ENCODE results near the gene RRM2.

RRM2 gene

DNA sequence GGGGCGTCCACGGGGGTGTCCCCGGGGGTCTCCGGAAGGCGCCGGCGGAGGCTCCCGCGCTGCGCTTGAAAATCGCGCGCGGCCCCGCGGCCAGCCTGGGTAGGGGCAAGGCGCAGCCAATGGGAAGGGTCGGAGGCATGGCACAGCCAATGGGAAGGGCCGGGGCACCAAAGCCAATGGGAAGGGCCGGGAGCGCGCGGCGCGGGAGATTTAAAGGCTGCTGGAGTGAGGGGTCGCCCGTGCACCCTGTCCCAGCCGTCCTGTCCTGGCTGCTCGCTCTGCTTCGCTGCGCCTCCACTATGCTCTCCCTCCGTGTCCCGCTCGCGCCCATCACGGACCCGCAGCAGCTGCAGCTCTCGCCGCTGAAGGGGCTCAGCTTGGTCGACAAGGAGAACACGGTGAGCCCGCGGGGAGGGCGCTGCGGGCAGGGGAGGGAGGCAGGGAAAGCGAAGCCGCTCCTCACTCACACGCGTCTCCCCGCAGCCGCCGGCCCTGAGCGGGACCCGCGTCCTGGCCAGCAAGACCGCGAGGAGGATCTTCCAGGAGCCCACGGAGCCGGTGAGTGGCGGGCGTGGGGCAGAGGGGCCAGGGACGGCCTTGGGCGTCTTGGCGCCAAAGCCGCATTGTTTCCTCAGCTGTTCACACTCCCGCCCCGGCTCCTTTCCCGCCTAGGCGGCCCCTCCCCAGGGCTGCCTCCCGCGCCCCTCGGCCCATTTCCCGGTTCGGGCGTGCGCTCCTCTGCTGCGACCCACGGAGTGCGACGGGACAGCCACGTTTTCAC lies at the start of gene RRM2:
Gene RRM2 (plus strand): TSS at position 240 of the 781 bp plus-strand sequence. CDS start 60 bp downstream, at position 300.
- peak; percentile 90 for DNase-seq

DNA sequence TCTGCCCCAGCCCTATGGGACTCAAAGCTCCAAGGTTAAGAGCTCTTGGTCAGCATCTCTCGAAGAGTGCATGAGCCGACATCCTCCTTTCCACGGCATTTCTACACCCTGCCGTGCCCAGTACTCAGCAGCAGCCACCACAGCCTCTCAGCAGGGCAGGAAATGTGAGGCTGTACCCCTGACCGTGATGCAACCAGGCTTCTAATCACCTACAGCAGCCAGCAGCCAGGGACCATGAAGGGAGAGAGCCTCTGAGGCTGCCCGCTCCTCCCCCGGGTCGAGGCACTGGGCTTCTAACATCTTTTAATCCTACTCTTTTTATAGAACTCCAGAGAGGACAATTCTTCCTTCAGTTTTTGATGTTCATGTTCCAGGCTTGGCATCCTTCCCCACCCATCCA lies 48.8 kb upstream of the RRM2 start:
- no peak for DNase-seq

DNA sequence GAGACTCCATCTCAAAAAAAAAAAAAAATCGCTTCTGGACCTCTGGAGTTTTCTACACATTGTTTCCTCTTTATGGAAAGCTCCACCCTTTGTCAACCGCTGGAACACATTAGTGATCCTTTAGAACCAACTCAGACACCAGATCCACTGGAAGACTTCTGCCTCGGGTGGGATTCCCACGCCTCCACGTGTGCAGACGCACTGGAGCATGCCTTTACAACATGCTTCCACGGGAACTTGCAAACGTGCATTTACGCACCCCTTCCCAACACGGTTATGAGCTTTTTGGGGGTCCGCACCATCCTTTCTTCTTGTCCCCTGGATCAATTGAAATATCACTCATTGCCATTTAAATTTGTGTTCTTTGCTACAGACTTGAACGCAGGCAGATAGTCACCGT lies 47.4 kb upstream of the RRM2 start:
- no peak for DNase-seq

DNA sequence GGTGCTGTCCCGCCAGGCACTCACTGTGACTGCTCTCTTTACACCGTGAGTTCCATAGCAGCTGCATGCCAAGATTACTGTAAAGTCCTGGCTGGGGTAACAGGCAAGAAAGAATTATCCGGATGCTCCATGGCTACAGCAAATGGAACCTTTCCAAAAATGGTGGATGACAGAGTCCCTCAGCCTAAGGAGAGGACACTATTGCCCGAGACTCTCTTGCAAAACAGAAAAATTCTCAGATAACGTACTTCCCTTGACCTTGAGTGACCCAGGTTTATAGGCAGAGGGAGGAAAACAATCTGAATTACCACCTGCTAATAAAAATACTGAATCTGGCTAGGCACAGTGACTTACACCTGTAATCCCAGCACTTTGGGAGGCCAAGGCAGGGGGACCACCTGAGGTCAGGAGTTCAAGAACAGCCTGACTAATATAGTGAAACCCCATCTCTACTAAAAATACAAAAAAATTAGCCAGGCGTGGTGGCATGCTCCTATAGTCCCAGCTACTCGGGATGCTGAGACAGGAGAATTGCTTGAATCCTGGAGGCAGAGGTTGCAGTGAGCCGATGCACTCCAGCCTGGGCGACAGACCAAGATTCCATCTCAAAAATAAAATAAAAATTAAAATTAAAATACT lies 46.8 kb upstream of the RRM2 start:
- DNase-seq = no peak

DNA sequence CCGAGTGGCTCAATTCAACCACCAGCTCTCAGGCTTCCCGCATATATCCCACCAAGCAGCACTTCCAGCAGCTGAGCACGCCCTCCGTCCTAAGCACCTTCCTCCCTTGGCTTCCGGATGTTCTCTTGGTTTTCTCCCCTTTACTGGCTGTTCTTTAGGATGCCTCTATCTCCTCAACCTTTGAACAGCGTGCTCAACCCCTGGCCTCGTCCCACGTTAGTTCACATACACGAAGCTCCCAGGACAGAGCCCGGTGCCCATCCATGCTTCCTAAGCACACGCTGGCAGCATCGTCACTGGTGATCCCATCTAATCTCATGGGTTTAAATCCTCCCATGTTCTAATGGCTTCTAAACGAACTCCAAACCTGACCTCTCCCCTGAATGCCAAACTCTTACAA lies 46.0 kb upstream of the RRM2 start:
- DNase-seq = no peak

DNA sequence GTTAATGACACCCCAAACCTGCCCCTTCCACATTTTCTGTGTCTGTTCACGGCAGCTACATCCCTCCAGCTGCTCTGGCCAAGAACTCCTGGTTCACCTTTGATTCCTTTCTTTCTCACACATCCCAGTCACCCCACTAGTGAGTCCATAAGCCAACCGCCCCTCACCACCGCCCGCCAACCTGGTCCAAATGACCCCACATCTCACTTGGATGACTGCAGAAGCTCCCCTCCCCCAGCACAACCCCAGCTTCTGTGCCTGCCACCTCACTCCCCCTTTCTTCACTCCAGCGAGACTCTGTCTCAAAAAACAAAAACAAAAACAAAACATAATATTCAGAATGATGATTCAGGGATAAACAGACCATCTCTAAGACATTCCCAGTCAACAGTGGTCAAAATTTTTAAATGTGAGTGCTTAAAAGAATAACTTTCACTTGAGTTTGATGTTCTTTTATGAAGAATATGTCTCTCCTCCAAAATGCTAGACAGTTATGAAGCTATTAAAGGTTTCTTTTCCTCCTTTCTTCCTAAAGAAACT lies 45.5 kb upstream of the RRM2 start:
- no peak for DNase-seq

DNA sequence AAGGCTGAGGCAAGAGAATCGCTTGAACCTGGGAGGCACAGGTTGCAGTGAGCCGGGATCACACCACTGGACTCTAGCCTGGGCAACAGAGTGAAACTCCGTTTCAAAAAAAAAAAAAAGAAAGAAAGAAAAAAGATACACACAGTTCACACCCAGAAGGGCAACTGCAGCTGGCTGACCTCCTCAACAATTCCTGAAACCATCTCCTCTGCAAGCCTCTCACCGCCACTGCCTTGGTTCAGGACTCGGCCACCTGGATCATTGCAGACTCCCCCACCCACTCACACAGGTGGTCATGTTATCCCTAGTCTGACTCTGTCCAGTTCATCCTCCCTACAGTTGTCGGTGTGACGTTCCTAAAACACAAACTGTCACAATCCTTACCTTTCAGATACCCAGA lies 44.5 kb upstream of the RRM2 start:
- no peak for DNase-seq

DNA sequence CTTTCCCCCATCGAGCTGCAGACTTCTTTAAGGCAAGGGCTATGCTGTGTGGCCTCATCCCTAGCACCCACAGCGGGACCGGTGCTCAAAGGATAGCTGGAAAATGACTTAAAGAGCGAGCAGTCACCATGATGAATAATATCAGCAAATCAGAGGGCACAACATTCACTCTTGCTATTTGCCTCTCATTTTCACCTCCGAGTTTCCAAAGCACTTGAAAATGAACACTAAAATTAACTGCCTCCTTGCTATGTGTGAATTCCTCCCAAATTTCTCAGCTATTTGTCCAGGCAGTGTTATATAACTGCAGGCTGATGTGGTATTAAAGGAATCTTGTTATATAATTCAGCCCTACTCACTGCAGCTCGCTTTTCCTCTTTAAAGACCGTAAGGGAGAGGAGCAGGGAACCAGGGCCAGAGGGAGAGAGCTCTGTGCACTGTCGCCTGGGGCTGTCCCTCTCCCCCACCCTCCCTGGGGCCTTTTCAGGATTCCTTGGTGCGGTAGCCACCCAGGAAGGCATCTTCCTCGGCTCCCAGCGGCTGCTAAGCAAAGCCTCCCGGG lies 43.8 kb upstream of the RRM2 start:
- DNase-seq = no peak

DNA sequence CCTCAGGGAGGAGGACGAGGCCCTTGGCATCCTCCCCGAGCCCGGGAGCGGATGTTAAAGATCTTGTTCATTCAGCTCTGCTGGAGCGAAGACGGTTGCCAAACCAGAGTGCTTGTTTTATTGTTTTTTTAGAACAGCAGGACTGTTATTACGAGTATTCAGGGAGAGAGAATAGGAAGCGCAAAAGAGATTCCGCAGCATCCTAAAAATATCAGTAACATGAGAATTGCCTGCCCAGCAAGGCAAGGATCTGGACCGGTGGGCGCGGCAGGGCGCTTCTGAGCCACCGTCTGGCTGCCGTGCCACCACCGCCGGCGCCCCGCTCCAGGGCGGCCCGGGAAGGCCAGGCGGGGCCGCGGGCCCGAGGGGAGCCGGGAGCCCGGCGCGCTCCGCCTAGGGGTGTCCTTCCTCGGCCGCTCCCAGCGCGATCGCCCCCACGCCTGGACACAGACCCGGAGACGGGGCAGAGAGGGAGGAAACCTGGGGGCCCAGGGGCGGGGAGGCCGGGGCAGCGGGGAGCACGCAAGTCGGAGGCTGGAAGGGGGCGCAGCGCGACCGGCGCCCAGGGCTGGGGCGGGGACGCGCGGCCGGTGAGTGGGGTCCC lies 43.2 kb upstream of the RRM2 start:
- DNase-seq = peak; percentile 56

DNA sequence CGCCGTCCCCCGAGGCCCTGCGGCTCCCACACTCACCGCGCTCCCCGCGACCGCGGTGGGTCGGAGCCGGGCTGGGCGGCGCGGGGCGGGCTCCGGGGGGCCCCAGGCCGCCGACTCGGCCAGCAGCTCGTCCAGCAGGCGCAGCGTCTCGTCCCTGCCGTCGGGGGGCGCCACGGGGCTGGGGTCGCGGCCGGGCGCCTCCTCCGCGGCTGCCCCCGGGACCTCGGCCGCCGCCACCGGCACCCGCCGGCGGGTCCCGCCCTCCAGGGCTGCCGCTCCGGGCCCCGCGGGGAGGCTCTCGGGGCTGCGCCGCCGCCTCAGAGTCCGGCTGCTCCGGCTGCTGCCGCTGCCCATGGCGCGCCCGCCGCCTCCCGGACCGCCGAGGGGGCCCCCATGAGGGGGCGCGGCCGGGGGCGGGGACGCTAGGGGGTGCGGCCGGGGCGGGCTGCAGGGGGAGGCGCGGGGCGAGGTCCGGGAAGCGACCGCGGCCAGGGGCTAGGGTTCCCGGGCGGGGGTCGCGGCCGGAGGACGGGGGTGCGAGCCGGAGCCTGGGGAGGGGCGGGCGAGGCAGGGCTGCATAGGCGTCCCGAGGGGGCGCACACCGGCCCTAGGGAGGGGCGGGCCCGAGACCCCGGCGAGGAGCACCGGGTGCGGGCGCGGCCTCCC lies 42.5 kb upstream of the RRM2 start, which contains the start of gene CYS1:
Gene CYS1 (minus strand): TSS at position 542 of the 666 bp plus-strand sequence. CDS start 188 bp downstream, at position 354.
- DNase-seq = no peak

DNA sequence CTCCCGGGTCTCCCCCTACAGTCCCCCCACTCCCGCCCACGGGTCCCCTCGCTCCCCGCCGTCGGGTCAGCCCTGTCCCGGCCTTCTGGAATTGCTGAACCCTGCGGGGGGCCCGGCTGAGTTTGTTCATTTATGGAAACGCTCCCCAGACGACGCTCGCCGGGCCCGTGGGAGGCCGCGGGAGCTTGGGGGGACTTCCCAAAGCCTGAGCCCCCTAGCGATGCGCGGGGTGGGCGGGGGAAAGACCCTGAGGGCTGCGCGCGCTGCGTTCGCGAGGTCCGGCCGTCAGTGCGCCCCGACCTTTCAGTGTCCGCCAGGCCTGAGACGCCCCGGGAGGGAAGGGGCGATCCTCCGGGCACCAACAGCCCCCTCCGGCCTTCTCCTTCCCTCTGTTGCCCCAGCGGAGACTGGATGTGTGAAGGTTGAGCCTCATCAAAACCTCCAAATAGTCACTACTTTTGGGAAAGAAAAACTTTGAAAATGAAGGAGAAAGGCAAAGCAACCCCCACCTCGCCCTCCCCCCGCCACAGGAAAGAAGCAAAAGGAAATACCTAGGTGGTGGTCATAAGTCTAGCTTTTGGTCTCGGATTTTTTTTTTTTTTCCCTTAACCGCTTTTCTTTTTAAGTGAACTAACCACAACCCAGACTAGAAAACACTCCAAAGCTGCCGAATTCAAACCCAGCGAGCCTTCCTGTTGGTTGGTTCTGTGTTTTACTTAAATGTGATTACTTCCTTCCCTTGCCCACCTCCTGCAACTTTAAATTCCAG lies 41.8 kb upstream of the RRM2 start:
- DNase-seq = no peak

DNA sequence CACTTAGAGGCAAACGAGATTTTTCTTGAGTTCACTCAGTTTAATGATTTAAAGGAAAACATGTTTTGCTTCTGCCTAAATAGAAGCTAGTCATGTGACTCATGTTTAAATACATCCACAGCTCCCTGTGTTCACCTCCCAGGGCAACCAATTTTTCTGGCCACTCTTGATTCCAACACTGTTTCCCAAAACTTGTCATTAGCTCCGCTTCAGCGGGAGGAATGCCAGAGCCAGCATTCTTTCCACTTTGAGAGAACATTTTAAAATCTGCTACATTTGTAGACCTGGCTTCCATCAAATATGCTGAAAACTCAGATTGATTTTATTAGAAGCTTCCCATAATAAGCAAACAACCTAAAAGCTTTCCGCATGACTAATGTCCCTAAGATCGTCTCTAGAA lies 39.5 kb upstream of the RRM2 start:
- no peak for DNase-seq

DNA sequence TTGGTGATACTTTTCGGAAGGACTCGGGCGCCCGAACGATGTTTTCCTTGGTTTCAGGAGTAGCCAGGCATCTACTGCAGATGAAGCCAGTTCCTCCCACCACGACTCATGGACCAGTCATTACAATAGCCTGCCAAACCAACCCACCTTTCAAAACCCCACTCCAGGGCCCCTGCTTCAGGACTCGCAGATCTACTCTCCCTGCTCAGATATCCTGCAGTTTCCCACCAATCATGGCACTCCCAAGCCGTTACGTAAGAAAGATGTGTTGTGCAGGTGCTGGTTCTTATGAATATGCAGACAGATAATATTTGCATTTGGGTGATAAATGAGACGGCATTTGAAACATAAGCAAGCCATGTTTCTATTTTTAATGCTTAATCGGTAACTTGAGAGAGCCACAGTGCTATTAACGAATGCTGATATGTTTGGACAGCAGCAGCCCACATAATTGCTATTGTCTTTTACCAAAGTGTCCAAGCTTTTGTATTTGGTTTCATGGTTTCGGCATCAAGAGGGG lies 38.8 kb upstream of the RRM2 start:
- peak; percentile 38 for DNase-seq

DNA sequence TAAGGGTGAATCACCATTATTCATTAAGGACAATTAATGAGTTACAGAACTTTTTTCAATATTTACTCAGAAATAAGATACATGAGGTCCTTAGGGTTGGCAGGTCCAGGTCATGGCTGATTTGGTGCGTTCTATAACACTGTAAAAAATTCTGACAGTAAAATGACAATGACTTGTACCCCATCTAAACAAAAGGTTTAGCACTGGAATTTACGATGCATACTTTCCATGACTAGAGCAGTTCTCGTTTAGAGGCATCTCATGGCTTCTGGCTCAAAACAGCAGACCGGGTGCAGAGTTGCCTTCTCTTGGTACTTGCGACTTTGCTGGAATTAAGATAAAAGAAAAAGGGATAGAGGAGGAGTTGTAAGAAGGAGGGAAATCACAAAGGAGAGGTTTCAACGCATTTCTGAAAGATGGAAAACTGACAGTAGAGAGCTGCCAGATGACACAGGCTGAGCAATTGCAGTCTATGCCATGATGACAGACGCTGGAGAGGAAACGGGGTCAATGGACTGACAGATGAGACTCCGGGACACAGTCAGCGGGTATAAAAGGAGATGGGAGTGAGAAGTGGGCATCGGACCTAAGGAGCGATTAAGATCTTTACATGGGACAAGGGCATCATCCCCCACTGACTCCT lies 38.2 kb upstream of the RRM2 start:
- DNase-seq = no peak

DNA sequence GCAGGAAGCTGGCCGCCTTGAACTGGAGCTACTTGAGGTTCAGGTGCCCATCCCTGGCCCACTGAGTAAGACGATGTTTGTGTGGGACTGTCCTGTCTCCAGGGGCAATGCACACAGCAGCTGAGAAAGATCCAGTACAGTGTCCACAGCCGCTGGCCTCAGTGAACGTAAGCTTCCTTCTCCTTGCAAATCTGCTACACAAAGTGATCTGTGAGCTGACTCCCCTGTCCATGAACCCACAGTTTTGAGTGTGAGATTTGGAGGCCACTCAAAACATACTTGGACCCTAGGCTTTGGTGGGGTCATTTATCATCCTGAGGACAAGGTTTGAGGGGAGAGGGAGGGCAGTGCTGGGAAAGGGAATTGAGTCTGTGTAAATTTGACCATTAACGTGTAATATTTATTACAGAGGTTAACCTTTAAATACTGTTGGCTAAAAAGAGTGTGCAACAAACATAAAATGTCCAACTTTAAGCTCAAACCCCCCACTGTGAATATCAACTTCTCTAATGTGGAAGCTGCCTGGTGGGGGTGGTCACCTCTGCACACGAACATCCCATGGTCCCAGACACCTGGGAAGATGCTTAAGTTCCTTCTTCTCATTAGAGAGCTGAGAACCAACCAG lies 37.4 kb upstream of the RRM2 start:
- no peak for DNase-seq

DNA sequence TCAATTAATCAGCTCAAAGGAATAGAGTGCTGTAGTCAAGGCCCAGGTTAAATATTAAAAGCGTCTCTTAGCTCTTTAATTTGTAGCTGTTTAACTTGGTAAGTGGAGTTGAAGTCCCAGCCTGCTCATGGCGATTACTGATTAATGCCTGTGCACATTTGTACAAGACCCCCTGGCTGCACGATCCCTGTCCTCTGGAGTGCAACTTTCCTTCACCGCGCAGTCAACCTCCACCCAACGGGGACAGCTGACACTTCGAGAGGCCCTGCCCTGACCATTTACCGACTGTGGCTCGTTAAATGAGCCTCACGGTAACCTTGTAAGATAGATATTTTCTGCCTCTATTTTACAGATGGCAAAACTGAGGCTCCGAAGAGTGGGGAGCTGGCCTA lies 36.9 kb upstream of the RRM2 start:
- no peak for DNase-seq

DNA sequence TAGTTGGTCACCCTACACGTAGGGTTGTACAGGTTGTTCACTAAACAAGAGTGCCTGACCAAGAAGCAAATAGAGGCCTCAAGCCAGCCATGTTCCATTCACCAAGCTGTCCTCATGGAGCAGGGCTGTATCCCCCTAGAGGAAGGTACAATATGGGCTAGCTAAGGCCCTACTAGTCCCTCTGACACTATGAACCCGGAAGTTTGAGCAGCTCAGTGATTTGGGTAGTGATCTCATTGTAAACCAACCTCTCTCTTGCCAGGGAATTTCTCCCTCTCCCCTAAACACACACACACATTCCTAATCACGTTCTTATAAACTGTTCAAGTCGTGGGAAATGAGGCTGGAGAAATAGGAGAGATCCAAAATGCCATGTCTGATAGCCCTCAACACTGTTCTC lies 35.6 kb upstream of the RRM2 start:
- no peak for DNase-seq

DNA sequence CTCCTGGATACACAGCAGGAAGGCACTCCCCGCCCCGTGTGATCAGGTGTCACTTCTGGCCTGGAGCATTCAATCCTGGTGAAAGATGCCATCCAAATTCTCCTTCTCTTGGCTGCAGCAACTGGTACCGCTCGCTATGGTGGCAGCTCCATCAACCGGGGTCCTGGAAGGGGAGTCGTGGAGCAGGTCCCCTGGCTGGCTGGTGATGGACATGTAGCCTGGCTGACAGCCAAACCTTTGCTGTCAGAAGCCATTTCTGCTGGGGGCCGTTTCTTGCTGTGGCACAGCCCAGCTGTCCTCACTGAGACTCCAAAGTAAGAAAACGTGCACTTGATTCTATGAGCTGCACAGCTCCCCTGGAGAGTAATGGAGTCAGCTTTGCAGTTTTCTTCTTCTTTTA lies 35.2 kb upstream of the RRM2 start:
- DNase-seq = no peak

DNA sequence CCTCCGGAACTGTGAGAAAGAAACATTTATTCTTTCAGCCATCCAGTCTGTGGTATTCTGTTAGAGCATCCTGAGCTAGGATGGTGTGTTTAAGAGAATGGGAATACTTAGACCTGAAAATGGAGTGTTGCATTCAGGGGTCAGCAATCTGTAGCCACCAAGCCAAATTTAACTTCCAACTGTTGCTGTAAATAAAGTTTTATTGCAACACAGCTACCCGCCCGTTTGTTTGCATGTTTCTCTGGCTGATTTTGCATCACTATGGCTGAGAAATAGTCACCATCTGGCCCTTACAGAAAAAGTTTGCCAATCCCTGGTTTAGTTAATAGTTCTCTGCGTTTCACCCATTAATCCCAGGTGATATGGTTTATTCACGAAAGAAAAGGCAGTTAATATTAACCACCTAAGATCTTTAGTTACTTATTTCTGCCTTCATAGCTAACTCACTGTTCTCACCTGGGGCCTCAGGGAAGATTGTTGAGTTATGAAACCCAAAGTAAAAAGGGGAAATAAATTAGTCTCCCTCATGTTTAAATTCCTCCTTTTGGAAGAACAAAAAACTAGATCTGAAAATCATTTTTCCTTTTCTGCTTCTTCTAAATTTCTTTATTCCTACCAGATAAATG lies 32.9 kb upstream of the RRM2 start:
- DNase-seq = no peak

DNA sequence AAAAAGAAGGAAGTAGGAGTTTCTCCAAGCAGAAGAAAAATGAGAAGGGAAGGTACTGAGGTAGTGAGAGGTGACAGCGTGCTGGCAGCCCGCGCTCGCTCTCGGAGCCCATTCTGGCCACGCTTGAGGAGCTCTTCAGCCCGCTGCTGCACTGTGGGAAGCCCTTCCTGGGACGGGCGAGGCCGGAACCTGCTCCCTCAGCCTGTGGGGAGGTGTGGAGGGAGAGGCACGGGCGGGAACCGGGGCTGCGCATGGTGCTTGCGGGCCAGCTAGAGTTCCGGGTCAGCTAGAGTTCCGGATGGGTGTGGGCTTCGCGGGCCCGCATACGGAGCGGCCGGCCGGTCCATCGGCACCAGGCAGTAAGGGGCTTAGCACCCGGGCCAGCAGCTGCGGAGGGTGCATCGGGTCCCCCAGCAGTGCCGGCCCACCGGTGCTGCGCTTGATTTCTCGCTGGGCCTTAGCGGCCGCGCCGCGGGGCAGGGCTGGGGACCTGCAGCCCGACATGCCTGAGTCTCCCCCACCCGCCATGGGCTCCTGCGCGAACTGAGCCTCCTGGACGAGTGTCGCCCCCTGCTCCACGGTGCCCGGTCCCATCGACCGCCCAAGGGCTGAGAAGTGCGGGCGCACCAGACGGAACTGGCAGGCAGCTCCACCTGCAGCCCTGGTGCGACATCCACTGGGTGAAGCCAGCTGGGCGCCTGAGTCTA lies 31.2 kb upstream of the RRM2 start:
- no peak for DNase-seq

All from NCI-H748 treated with DMSO at 0.1 percent for 48 hours (cell line).